Spleen (tissue), 7 donors: ENCODE results near the gene C2CD2L.

Experiments used
- POLR2A ChIP-seq, 3 donors: fragments of 450-650 bp; IDR thresholded peaks; one replicate each; pipeline ENCODE4 v1.5.1; 2017; ENCODE audit warnings: antibody characterized with exemption in 3 of 3, mild to moderate bottlenecking in 1 of 3
- TF ChIP-seq, protein P1 (sequence below), 11 experiments: fragments of 200-600 bp in 7 of 11; fragments of 450-650 bp in 4 of 11; sonication (generic) in 4 of 11; IDR thresholded peaks in 8 of 11; conservative IDR thresholded peaks in 3 of 11; 1 replicate in 7 of 11; 2 replicates in 4 of 11; pipeline versions ENCODE4 v1.4.0 to v1.8.0; 2016 to 2021; ENCODE audit warnings: antibody characterized with exemption in 11 of 11, inconsistent platforms in 4 of 11, mild to moderate bottlenecking in 1 of 11
- donor health status: DM: no; HTN: no; CAD: no; lungs with moderate emphysema.
- donor health status: DM: no; HTN: no; CAD: no.
- donor health status: DM: no; HTN: no; CAD: no.

DNA sequence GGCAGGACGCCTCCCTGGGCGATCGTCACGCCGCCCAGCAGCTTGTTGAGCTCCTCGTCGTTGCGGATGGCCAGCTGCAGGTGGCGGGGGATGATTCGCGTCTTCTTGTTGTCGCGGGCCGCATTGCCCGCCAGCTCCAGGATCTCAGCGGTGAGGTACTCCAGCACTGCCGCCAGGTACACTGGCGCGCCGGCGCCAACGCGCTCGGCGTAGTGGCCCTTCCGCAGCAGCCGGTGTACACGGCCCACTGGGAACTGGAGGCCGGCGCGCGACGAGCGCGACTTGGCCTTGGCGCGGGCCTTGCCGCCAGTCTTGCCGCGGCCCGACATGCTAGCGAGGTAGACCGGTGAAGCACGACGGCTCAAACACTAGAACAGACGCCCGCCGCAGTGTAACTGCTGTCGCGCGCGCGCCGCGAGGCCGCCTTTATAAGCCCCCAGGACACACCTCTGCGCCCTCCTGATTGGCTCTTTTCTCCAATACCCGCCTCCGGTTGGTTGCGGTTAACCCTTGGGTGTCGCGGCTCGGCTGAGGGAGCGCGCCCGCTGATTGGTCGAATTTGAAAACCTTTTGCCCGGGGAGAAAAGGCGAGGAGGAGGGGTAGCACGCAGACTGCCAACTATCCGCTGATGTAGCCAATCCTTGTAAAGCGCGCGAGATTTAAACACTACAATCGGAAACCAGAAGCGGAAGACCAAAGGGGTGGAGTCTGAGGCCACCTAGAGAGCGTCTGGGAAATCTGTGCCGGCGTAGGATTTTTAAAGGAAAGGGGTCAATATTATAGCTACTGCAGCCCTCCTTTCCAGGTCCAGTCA lies 11.9 kb upstream of the C2CD2L start:
- TF ChIP-seq, protein P1, sequence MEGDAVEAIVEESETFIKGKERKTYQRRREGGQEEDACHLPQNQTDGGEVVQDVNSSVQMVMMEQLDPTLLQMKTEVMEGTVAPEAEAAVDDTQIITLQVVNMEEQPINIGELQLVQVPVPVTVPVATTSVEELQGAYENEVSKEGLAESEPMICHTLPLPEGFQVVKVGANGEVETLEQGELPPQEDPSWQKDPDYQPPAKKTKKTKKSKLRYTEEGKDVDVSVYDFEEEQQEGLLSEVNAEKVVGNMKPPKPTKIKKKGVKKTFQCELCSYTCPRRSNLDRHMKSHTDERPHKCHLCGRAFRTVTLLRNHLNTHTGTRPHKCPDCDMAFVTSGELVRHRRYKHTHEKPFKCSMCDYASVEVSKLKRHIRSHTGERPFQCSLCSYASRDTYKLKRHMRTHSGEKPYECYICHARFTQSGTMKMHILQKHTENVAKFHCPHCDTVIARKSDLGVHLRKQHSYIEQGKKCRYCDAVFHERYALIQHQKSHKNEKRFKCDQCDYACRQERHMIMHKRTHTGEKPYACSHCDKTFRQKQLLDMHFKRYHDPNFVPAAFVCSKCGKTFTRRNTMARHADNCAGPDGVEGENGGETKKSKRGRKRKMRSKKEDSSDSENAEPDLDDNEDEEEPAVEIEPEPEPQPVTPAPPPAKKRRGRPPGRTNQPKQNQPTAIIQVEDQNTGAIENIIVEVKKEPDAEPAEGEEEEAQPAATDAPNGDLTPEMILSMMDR (IDR thresholded peaks at IDR 0.05 in 8 of 11, conservative IDR thresholded peaks at IDR 0.05 in 3 of 11), result peak in 7 of 11 experiments; percentile 2 to 74 (median 32)
- peak; percentile 97 to 98 (median 97) for TF ChIP-seq POLR2A (IDR thresholded peaks at IDR 0.05)
